HTR-8/SVneo (cell line): Measurements from ENCODE around the gene GABRP.
"Not testable (repeated sequence)": the region's sequence is repeated elsewhere in the genome, so short reads cannot be mapped to it uniquely, and the experiment has no call there.

Source experiments
- DNase-seq: peaks from one replicate; pipeline ENCODE4 v3.0.0; 2011; ENCODE audit warnings: low spot score, mixed read lengths; ENCODE audit not compliant: insufficient read length
- FAIRE-seq: peaks from 2 replicates; lab custom pipeline; 2011; peaks lifted over from hg19 to GRCh38; lab: Jason Lieb, UNC

The GABRP gene

GRCh38 chr5:170754508-170754907 is 29.0 kb upstream of the GABRP start:
- not testable (repeated sequence) for DNase-seq, FAIRE-seq

DNA sequence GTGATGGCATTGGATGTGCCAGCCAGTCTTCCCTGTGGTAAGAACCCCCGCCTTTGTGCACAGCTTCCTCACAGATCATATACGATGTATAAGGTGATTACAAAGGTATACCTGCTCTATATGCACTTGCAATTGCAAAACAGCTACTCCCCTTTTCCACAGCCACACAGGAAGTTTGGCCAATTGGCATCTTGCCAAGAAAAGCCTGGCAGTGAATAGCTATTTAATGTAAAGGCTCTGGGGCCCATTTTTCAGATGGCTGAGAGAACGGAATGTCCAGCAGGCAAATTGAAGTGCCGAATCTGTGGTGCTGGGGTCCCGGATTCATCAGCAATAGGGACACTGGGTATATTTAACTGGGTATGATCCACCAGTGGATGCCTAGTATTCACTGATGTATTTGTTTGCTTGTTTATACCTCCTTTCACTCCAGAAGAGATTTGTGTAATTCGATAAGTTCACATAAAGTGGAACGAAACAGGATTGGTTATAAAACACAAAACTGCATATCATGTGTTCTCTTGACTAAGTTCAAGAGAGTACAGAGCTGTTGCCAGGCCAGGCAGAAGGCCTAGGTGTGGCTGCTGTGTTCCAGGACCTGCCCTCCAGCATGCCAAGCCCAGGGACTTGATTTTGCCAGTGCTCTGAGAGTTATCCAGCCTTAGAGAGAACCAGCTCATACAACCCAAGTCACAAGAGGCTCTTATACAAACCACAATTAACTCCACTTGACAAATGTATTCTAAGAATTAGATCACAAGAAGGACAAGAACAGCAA is 27.7 kb upstream of the GABRP start:
- FAIRE-seq (no peak), DNase-seq (no peak)

DNA sequence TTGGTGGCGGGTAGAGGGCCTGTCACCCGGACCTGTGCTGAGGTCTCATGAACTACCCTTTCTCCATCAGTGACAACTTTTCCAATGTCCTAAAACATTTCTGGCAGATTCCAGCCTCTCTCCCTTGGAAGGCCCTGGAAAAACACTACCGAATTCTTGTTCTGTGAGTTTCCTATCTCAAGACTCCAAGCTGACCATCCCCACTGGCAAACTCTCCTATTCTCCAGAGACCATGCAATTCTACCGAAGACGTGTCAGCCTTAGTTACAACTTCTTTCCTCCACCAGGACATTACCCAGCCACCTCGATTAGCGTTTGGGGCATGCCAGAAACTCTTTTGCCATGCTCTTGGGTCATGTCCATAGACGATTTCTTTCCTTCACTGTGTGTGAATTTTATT is 26.8 kb upstream of the GABRP start:
- FAIRE-seq (no peak), DNase-seq (no peak)

DNA sequence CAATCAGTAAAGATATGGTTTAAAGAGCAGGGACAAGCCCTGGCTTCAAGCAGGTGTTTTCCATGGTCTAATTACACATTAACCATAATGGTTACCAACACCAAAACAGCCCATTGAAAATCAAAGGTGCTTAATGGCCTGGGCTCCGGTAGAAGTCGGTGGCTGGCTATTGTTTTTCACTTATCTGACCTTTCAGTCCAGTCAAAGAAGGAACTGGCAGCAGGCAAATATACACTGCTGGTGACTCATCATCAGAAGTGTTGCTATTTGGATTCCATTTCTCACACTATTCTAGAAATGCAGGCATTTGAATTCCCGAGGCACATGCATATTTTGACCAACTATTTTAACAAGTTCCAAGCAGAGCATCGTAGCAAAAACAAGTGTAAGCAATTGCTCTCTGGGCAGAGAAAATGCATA is 26.3 kb upstream of the GABRP start:
- no peak for FAIRE-seq
- peak; percentile 38 for DNase-seq

GRCh38 chr5:170757669-170758068 is 25.9 kb upstream of the GABRP start:
- DNase-seq (no peak), FAIRE-seq (no peak)

- DNase-seq (no peak), FAIRE-seq (no peak)
Observed at GRCh38 chr5:170758481-170758880, 25.0 kb upstream of the GABRP start.

DNA sequence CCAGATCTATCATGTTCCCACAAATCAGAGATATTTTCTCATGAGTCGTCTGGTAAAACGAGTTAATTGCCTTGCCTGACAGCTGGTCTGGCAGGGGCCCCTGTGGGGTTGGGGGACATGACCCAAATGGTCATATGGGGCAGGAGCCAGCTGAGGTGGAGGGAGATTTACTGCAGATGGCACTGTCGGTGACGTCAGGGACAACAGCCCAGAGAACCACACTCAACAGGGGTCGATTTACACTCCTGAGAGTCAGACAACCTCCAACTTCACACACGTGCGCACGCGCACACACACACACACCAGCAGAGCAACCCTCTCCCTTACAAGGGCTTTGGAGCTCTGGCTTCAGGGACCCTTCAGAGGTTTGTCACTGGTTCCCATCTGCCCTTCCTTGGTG is 23.4 kb upstream of the GABRP start:
- no peak for DNase-seq
- no peak for FAIRE-seq

GRCh38 chr5:170761048-170761707 is 22.3 kb upstream of the GABRP start:
- no peak for DNase-seq
- FAIRE-seq, result no peak

GRCh38 chr5:170761708-170762066 is 21.8 kb upstream of the GABRP start:
- no peak for FAIRE-seq

DNA sequence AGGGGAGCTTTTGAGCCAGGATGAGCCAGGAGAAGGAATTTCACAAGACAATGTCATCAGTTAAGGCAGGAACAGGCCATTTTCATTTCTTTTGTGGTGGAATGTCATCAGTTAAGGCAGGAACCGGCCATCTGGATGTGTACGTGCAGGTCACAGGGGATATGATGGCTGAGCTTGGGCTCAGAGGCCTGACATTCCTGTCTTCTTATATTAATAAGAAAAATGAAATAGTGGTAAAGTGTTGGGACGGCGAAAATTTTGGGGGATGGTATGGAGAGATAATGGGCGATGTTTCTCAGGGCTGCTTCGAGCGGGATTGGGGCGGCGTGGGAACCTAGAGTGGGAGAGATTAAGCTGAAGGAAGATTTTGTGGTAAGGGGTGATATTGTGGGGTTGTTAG is 21.2 kb upstream of the GABRP start:
- DNase-seq, FAIRE-seq: not testable (repeated sequence)

More at GRCh38 chr5:170761708-170762066, 21.8 kb upstream of the GABRP start:
- no peak for DNase-seq

GRCh38 chr5:170765868-170766267 is 17.7 kb upstream of the GABRP start:
- FAIRE-seq, result not testable (repeated sequence)

DNA sequence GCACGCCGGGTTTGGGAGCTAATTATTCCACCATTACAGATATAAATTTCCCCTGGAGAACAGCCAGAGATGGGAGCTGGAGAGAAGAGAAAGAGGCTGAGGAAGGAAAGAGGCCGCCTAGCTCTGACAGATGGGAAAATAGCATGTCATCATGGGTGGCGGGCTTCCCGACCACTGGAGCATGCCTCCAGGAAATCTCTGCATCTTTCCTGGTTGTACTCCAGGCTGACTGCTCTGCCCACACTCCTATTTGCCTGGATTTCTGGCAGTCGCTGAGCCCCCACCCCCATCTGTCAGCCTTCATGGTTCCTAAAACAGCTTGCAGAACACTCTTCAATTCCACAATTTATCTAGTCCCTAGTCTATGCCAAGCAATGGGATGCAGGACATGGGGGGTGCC is 14.3 kb upstream of the GABRP start:
- no peak for FAIRE-seq
- DNase-seq, result no peak

More at GRCh38 chr5:170765868-170766267, 17.7 kb upstream of the GABRP start:
- not testable (repeated sequence) for DNase-seq

DNA sequence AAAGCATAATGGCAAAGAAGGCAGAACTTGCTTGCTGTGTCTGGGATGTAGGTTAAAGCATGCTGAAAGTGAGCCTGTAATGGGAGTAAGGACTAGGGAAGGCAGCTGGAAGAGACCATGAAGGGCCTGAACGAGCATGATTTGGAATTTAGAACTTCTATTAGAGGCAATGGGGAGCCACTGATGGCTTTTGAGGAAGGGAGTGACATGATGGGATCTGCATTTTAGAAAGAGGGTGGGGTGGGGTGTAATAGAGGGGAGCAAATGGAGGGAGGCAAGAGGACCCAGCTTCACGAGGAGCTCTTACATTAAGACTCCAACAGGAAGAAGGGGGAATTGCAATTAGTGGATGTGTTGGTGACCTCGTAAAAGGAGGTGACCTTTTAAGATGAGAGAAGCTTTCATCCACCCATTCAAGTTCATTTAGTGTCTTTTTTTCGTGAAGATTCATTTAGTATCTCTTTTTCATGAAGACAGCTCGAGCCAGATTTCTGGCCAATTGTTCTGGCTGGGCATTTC is 13.6 kb upstream of the GABRP start:
- no peak for DNase-seq
- FAIRE-seq, result no peak

DNA sequence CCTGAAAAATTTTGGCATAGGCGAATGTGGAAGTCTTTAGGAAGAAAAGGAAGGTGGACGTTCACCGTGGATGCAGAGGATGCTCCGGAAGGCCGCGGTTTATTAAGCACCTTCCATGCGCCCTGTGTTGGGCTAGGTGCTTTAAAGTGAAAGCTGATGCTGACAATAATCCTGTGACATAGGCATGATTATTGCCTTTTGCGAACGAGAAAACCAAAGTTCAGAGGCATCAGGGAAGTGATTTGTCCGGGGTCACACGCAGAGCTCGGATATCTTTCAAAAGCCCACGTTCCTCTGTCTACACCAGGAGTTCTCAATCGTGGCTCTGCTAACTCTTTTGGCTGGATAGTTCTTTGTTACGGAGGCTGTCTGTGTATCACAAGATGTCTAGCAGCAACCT is 12.0 kb upstream of the GABRP start:
- FAIRE-seq (no peak), DNase-seq (no peak)

DNA sequence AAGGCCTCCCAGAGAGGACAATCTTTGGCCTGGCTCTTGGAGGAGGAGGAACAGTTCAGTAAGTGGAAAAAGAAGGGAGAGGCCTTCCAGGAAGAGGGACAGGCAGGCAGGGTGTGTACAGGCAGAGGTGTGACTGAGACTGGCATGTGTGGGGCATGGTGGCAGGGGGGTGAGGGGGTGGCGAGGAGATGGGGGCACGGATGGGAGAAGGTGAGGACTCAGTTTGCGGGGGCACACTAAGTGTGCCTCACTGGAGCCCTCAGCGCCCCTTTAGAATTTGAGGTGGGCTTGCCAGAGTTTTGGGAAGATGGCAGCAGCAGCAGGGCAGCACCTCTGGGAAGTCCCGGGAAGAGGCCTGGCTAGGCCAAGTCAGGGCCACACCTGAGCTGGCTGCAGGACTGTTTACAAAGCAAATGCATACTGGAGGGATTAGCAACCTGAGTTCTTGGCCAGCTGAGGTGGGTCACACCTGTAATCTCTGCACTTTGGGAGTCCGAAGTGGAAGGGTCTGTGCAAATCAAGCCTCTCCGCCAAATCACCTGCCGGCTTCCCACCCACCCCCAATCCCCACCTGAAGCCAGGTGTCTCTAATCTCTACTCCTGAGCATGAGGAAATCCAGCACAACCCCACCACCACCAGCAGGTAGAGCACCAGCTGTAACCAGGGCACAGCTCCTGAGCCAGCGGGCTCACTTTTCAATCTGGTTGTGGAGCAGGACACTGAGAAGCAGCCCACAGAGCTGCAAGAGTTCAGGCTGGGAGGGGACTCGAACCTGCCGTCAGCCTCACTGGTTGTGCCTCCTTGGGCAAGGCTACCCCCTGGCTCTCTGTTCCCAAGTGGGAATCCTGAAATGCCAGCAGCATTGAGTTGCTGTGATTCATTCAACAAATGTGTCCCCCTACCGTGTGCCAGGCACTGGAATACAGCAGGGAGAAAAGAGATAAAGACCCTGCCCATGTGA is 10.2 kb upstream of the GABRP start:
- FAIRE-seq (no peak), DNase-seq (no peak)

DNA sequence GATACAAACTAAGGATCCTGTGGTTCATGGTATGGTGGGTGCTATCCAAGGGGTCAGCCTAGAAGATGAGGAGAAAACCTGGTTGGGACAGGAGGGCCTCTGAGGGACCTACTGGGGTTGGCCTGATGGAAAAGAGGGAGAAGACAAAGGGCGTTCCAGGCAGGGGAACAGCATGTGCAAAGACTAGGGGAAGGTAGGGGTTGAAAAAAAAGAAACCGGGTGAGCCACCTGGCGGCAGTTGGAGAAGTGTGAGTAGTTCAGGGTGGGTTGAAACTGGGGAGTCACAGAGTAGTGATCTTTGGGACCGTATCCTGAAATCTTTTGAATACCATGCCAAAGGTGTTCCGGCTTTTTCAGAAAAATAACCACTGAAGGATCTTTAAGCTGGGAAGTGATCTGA is 8.7 kb upstream of the GABRP start:
- DNase-seq (no peak), FAIRE-seq (no peak)

DNA sequence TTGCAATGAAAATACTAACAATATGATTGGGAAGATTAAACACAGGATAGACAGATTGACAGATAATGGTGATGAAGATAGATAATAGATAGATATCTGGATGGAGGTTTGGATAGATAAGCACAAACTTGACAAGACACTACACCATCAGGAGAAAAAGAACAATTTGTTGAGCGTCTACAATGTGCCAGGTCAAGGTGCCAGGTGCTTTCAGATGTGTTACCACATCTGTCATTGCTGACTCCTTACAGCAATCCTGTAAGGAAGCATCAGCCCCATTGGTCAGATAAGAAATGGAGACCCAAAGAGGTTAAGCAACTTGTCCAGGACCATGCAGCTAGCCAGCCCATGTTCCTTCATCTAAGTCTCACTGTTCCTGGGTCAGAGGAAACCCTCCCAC is 1.6 kb upstream of the GABRP start:
- FAIRE-seq, result no peak
- no peak for DNase-seq

- no peak for DNase-seq
- no peak for FAIRE-seq
Observed at GRCh38 chr5:170782438-170782837, 1.1 kb upstream of the GABRP start.

- DNase-seq (no peak), FAIRE-seq (no peak)
Observed at GRCh38 chr5:170785416-170785815, 1.9 kb downstream of the GABRP start.

GRCh38 chr5:170787216-170787615 is 3.7 kb downstream of the GABRP start:
- DNase-seq (no peak), FAIRE-seq (no peak)
